Measurements from ENCODE around the gene NEK6. TPM values are rescaled to one million over a fixed set of nuclear protein-coding genes. Genes with fewer than 3 reads are reported as not detected.

Gene NEK6
- total and polyA plus RNA-seq, 9 of the 15 experiments (the other 6 are each of a cell fraction or from before 2014, with no cell fraction given): 3.1 to 19.0 (median 8.4) TPM

DNA sequence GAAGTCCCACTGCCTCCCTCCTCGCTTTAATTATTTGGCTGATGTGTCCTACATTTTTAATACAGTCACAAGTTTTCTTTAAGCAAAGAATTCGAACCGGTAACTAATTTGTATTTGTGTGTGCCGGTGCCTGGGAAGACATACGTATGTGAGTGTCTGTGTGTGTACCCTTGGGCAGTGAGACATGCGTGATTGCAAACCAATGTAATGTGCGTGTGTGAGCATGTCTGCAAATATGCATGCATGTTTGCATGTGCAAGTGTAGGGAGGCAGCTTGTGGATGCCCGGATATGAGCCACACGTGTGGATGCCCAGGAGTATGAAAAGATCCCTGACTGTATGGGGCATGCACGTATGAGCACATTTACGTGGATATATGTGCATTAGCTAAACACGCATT is 44.4 kb upstream of the NEK6 start:
- Histone ChIP-seq H3K79me2 (ENCODE audit: control insufficient read depth, insufficient read depth, low read length) (no peaks in the 10 kb centered on the region), H3K9me3 (replicated peaks; ENCODE audit: control insufficient read depth, insufficient read depth, low read depth, low read length) (no peaks in the 10 kb centered on the region), H3K27ac (ENCODE audit: extremely low read depth, low read depth, low read length) (no peak overlapping the region), H3K9ac (ENCODE audit: insufficient read depth in 1 of 2, low read depth in 2 of 2, low read length in 2 of 2) (no peak overlapping the region), H3K4me1 (replicated peaks in 1 of 2; ENCODE audit: control insufficient read depth in 2 of 2, insufficient read depth in 2 of 2, low read length in 2 of 2) (peaks cover 4 to 26% of the 10 kb centered on the region in 2 experiments; a peak in 4 of 5 replicates), H3K4me3 (no peak overlapping the region), H2AFZ (ENCODE audit: low read depth, low read length) (no peak overlapping the region), H4K20me1 (replicated peaks; ENCODE audit: control insufficient read depth, insufficient read depth, low read length) (no peaks in the 10 kb centered on the region), H3K27me3 (ENCODE audit: control insufficient read depth in 2 of 2, insufficient read depth in 2 of 2, low read length in 2 of 2) (peaks cover 0 to 9% of the 10 kb centered on the region in 2 experiments; a peak in 3 of 5 replicates), H3K36me3 (ENCODE audit: control insufficient read depth, insufficient read depth, low read length) (no peaks in the 10 kb centered on the region), H3K4me2 (ENCODE audit: insufficient read depth, low read length) (no peak overlapping the region), H3K9me1 (ENCODE audit: control insufficient read depth, insufficient read depth, low read length) (no peaks in the 10 kb centered on the region)
- POLR2A ChIA-PET: interaction anchor here (0.6 to 0.9 kb wide), 3 partner anchors 8 to 13 kb away, joined by 3 read pairs; no protein-coding TSS in a partner anchor
- in situ Hi-C loops (cut with MboI): no loop called here
- CTCF ChIA-PET (ENCODE audit: low intra/inter-chr PET ratio): interaction anchor here (0.5 kb wide), 1 partner anchor 23 kb away, joined by 8 read pairs; no protein-coding TSS in a partner anchor
- no peak for DNase-seq (ENCODE audit: extremely low read depth in 1 of 4, low spot score in 3 of 4)
- intact Hi-C loops (cut with micrococcal nuclease): no loop called here
- TF ChIP-seq HDGF (IDR thresholded peaks at IDR 0.05) (no peak), ZZZ3 (IDR thresholded peaks at IDR 0.05) (no peak), NCOA2 (IDR thresholded peaks at IDR 0.05; ENCODE audit: partially characterized antibody in 2 of 2) (no peak), SNIP1 (IDR thresholded peaks at IDR 0.05; ENCODE audit: low read depth) (no peak), CEBPB (tag; IDR thresholded peaks at IDR 0.05) (no peak), ZFP1 (CRISPR knock-in tag; IDR thresholded peaks at IDR 0.05) (no peak), KLF1 (tag; IDR thresholded peaks at IDR 0.05) (no peak), PTTG1 (tag; IDR thresholded peaks at IDR 0.05; ENCODE audit: low read depth) (no peak), ZNF507 (tag; conservative IDR thresholded peaks at IDR 0.05) (no peak), ZNF512 (tag; IDR thresholded peaks at IDR 0.05) (no peak), FOSL1 (tag; conservative IDR thresholded peaks at IDR 0.05) (no peak), DDX20 (tag; IDR thresholded peaks at IDR 0.05; ENCODE audit: low read depth) (no peak), ILK (tag; IDR thresholded peaks at IDR 0.05; ENCODE audit: borderline replicate concordance, low read depth) (no peak)
- TF ChIP-seq, protein P1, sequence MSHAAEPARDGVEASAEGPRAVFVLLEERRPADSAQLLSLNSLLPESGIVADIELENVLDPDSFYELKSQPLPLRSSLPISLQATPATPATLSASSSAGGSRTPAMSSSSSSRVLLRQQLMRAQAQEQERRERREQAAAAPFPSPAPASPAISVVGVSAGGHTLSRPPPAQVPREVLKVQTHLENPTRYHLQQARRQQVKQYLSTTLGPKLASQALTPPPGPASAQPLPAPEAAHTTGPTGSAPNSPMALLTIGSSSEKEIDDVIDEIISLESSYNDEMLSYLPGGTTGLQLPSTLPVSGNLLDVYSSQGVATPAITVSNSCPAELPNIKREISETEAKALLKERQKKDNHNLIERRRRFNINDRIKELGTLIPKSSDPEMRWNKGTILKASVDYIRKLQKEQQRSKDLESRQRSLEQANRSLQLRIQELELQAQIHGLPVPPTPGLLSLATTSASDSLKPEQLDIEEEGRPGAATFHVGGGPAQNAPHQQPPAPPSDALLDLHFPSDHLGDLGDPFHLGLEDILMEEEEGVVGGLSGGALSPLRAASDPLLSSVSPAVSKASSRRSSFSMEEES (CRISPR knock-in tag; IDR thresholded peaks at IDR 0.05): no peak
- ATAC-seq: no peak
- 56% methylated on average over 12 of the region's 12 CpGs for WGBS (ENCODE audit: insufficient coverage, low coverage, missing lambda C conversion rate)
- no peak for FAIRE-seq
- no TSS peak for BruUV-seq (replicated peaks)

All from K562 (cell line).